ENCODE data around the gene KPNA6. TPM values are rescaled to one million over a fixed set of nuclear protein-coding genes. Genes with fewer than 3 reads are reported as not detected.
A peak's percentile ranks its signal among the peaks of the same experiment; 100 is the strongest.

Gene KPNA6
- total and polyA plus RNA-seq, 9 of the 15 experiments (the other 6 are each of a cell fraction or from before 2014, with no cell fraction given): 20.1 to 54.6 (median 32.2) TPM

GRCh38 chr1:32107742-32108661 is at the start of gene KPNA6 (continued):
- TF ChIP-seq TRIM24 (IDR thresholded peaks at IDR 0.05) (peak in 1 of 2 experiments; percentile 40; a peak in 1 of 4 replicates), ZBTB11 (CRISPR knock-in tag; IDR thresholded peaks at IDR 0.05) (0 out of 6 replicates have a peak, but pooled peaks of 1 of the 3 experiments have one; percentile 11), MGA (IDR thresholded peaks at IDR 0.05) (peak; percentile 56; the same call in 1 of the 2 replicates), FOXA3 (CRISPR knock-in tag; conservative IDR thresholded peaks at IDR 0.05 in 1 of 2, IDR thresholded peaks at IDR 0.05 in 1 of 2) (peak in 1 of 2 experiments; percentile 6; a peak in 1 of 4 replicates)
